ENCODE data around the gene GUCA2B.

GRCh38 chr1:42127767-42128166 lies 25.4 kb upstream of the GUCA2B start:
- TF ChIP-seq CTCF (IDR thresholded peaks at IDR 0.05; ENCODE audit: insufficient read depth, low read length) (no peak), POLR2AphosphoS5 (IDR thresholded peaks at IDR 0.05; ENCODE audit: low read depth) (no peak)
